Epithelial cell of esophagus (primary cell): ENCODE data around the gene PRKG1.

Source experiments
- DNase-seq: peaks from one replicate; pipeline ENCODE4 v3.0.0; 2010; ENCODE audit warnings: low read depth
- H3K4me3 ChIP-seq: 2 replicates; pipeline ENCODE4 v1.5.1; 2011; ENCODE audit warnings: mild to moderate bottlenecking, low read length, control low read depth
- TF ChIP-seq, protein P1 (sequence below): IDR thresholded peaks from 2 replicates; pipeline ENCODE4 v1.5.1; 2011; ENCODE audit warnings: low read depth, mild to moderate bottlenecking, low read length, control low read depth, inconsistent platforms; ENCODE audit not compliant: insufficient read depth; ENCODE audit errors: missing control alignments

The PRKG1 gene

DNA sequence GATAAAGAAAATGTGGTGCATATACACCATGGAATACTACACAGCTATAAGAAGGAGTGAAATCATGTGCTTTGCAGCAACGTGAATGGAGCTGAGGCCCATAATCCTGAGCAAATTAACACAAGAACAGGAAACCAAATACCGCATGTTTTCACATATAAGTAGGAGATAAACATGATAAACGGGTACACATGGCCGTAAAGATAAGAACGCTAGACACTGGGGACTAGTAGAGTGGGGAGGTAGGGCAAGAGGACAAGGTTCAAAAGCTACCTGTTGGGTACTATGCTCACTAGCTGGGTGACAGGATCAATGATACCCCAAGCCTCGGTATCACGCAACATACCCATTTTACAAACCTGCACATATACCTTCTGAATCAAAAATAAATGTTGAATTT, 511.5 kb downstream of the PRKG1 start:
- no peak overlapping the region for H3K4me3 ChIP-seq
- no peak for DNase-seq
- TF ChIP-seq, protein P1, sequence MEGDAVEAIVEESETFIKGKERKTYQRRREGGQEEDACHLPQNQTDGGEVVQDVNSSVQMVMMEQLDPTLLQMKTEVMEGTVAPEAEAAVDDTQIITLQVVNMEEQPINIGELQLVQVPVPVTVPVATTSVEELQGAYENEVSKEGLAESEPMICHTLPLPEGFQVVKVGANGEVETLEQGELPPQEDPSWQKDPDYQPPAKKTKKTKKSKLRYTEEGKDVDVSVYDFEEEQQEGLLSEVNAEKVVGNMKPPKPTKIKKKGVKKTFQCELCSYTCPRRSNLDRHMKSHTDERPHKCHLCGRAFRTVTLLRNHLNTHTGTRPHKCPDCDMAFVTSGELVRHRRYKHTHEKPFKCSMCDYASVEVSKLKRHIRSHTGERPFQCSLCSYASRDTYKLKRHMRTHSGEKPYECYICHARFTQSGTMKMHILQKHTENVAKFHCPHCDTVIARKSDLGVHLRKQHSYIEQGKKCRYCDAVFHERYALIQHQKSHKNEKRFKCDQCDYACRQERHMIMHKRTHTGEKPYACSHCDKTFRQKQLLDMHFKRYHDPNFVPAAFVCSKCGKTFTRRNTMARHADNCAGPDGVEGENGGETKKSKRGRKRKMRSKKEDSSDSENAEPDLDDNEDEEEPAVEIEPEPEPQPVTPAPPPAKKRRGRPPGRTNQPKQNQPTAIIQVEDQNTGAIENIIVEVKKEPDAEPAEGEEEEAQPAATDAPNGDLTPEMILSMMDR, result no peak

DNA sequence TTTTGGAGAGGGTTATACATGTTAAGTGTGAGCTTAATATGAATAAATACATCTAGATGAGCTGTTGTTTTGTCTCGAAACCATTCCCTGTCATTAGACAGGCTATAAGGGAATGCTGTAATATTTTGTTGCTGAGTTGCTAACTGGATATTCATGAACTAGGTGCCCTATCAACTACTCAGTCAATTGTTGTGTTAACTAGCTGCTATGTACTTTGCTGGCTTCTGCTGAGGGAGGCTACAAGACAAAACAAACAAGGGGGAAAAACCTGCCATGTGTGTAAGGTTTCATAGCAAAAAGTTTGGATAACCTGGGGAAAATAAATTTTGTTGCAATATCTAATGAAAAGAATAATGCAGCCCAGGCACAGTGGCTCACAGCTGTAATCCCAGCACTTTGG, 514.7 kb downstream of the PRKG1 start:
- DNase-seq, result no peak
- TF ChIP-seq, protein P1, result no peak
- no peak overlapping the region for H3K4me3 ChIP-seq

DNA sequence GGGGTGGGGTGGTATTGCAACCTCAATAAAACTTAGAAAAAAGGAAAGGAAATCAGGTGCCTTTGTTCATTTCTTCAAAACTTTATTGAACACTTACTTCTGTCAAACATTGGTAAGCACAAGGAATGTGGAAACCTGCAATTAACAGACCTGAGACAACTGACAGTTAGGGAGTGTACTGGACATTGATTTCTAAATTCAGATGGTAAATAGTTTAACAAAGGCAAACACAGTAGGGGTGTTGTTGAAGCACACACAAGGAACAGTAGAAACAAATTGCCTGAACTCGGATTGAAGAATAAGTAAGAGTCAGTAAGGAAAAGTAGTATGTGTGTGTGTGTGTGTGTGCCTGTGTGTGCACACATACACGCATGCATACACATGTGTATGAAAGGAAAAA, 516.5 kb downstream of the PRKG1 start:
- DNase-seq, result no peak
- TF ChIP-seq, protein P1, result no peak
- H3K4me3 ChIP-seq, result no peak overlapping the region

DNA sequence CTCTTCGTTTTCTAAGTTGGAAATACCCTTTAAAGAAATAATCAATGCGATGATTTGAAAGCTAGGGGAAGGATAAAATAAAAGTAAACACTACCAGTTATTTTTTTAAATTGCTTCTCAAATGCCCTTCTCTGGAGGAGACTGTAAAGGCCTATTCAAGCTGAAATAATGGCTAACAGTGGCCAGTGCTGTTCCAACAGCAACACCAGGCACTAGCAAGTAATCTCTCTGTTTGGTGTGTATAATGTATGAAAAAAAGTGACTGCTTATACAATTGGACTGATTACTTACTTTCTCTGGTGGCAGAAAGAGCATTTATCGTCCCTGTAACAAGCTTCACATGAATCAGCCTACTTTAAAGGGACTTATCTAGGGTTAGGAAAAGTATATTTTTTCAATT, 522.4 kb downstream of the PRKG1 start:
- DNase-seq, result no peak
- no peak overlapping the region for H3K4me3 ChIP-seq
- TF ChIP-seq, protein P1, result no peak

DNA sequence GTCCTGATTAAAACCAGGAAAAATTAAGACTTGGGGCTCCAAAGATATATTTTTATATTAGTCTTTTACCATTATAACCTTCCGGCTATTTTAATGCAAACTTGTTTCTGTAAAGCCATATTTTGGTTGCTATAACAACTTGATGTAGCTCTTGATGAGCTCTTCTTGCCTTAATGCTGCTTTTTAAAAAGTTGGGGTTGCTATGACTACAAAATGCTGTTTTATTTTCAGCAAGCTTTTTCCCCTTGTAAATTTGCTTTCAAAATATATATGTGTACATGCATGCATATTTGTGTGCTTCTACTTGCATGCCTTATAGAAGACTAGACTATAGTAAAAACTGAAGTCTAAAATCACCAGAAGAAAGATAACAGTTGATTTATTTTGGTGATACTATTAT, 525.4 kb downstream of the PRKG1 start:
- TF ChIP-seq, protein P1, result no peak
- H3K4me3 ChIP-seq, result no peak overlapping the region
- DNase-seq, result no peak

DNA sequence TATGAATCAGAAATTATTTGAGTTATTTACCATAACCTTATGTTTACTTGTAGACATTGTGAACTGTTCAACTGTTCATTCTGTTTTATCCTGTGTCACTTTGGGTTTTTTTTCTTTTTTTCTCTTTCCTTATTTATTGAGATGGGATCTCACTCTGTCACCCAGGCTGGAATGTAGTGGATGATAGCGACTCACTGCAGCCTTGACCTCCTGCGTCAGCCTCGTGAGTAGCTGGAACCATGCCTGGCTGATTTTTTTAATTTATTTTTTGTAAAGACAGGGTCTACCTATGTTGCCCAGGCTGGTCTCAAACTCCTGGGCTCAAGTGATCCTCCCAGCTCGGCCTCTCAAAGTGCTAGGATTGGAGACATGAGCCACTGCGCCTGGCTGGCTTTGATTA, 528.0 kb downstream of the PRKG1 start:
- TF ChIP-seq, protein P1, result no peak
- H3K4me3 ChIP-seq, result no peak overlapping the region
- no peak for DNase-seq

DNA sequence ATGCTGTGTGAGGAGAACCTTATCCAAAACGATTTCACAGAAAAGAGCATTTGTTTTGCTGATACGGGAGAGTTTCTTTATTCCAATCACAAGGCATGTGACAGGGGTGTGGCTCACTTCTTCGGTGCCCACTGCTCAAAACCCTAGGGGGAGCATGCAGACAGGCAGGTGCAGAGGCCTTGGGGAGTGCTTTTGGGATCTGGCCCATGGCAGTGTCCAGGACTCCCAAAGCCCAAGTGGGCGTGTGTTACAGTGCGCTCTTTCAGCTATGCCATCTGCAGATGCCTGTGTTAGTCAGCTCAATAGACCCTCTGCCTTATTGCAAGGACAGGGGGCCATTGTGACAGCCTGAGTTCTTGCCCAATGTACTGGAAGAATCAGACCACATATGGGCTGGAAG, 530.3 kb downstream of the PRKG1 start:
- TF ChIP-seq, protein P1, result no peak
- H3K4me3 ChIP-seq, result no peak overlapping the region
- DNase-seq, result no peak
